Lower leg skin (tissue), 4 donors: ENCODE results near the gene MYD88. TPM values are rescaled to one million over a fixed set of nuclear protein-coding genes. Genes with fewer than 3 reads are reported as not detected.

Source experiments
- DNase-seq, 2 donors: peaks; one replicate each; pipeline ENCODE4 v3.0.0-alpha.2; 2019; ENCODE audit warnings: low spot score in 2 of 2
- H3K4me3 ChIP-seq: fragments of 200-600 bp; sonication (generic); 2 replicates; pipeline ENCODE4 v1.5.1; 2017; ENCODE audit warnings: mild to moderate bottlenecking, low read depth; ENCODE audit not compliant: poor library complexity, severe bottlenecking
- CTCF ChIP-seq, 3 donors: fragments of 450-650 bp; IDR thresholded peaks; one replicate each; pipeline ENCODE4 v1.5.1; 2016; ENCODE audit warnings: antibody characterized with exemption in 3 of 3, mild to moderate bottlenecking in 3 of 3, moderate library complexity in 2 of 3
- POLR2A ChIP-seq, 2 donors: fragments of 450-650 bp; IDR thresholded peaks; one replicate each; pipeline ENCODE4 v1.6.1; 2016 to 2017; ENCODE audit warnings: antibody characterized with exemption in 2 of 2, mild to moderate bottlenecking in 1 of 2, moderate library complexity in 1 of 2
- WGBS, 2 donors: methylation state at CpG; one replicate each; pipeline ENCODE4 v1.1.5; 2018; 5-methylcytosine and 5-hydroxymethylcytosine counted together
- intact Hi-C: fragments of 100-400 bp; cut with DNase I; formaldehyde crosslinking; loops from one replicate; pipeline ENCODE4 v1.15.0; 2023; ENCODE audit warnings: low total_unique reads
- total RNA-seq, 4 donors: library from RNA; depleted of rRNA; stranded (reverse); fragments of >200 nt; gene quantifications; one replicate each; pipeline ENCODE4 v1.1.0, GENCODE V29; 2016

The MYD88 gene
- total RNA-seq, 4 donors from 2014 or later: 22.9 to 32.2 (median 23.6) TPM

GRCh38 chr3:38121832-38122461, 16.5 kb upstream of the MYD88 start:
- TF ChIP-seq POLR2A (IDR thresholded peaks at IDR 0.05) (no peak), CTCF (IDR thresholded peaks at IDR 0.05) (no peak)
- no peak overlapping the region for H3K4me3 ChIP-seq
- WGBS, 2 donors: 92% methylated on average over 13 of the region's 13 CpGs
- peak in 1 of 2 donors; percentile 84 for DNase-seq
- intact Hi-C loops: loop anchor here (5.0 kb wide), 1 partner anchor 345 kb away; no protein-coding TSS in a partner anchor

DNA sequence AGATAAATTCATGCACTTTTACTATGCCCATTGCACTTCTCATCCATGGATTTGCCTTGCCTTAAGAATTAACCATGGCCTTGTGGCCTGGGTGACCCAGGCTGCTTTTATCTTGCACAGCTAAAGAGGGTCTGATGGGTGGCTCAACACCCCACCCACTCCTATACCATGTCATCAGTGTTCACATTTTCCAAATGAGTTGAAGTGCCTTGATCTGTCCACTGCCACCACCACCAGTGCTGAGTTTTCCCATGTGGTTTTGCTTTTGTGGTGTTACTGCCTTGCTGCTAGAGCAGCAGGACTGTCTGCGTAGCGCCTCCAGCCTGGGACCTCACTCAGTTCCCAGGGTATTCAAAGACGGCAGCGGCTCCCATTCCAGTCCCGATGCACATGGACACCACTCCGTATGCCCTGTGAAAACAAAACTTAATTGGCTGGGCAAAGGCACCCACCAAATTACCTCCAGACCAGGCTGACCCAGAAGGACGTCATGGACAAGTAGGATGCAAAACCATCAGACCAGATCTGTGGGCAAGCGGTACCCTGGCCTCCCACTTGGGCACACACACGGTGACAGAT, 15.7 kb upstream of the MYD88 start:
- intact Hi-C loops: loop anchor here (5.0 kb wide), 1 partner anchor 344 kb away; no protein-coding TSS in a partner anchor
- 92 to 99% methylated on average over 8 to 9 of the region's 9 CpGs for WGBS, 2 donors
- H3K4me3 ChIP-seq: no peak overlapping the region

DNA sequence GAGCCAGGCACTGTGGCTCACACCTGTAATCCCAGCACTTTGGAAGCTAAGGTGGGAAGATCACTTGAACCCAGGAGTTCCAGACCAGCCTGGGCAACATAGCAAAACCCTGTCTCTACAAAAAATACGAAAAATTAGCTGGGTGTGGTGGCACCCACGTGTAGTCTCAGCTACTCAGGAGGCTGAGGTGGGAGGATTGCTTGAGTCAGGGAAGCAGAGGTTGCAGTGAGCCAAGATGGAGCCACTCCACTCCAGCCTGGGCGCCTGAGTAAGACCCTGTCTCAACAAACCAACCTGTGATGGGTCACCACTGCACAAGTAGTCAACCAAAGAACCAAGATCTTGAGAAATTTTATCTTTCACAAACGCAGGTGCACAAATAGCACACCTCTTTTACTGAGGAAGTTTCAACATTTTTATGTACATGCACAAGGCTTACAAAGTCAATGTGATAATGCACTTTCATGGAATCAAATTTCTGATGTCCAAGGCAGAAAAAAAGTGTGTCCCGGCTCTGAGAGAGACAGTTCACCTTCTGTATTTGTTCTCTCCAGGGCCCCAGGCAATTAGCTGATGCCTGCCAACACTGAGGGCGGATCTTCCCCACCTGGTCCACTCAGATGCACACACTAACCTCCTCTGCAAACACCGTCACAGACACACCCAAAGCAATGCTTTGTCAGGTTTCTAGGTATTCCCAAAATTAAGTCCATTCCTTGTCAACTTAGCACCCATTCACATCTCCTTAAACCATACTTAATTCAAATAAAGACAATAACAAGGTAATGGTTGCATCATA, 13.9 kb upstream of the MYD88 start:
- intact Hi-C loops: loop anchor here (5.0 kb wide), 1 partner anchor 343 kb away; no protein-coding TSS in a partner anchor
- H3K4me3 ChIP-seq: no peak overlapping the region
- WGBS, 2 donors: 62 to 67% methylated on average over 7 of the region's 7 CpGs
- peak in 1 of 2 donors; percentile 74 for DNase-seq
- TF ChIP-seq POLR2A (IDR thresholded peaks at IDR 0.05): no peak
- no peak for TF ChIP-seq CTCF (IDR thresholded peaks at IDR 0.05)

More for the DNA sequence above, 15.7 kb upstream of the MYD88 start:
- DNase-seq: peak in 1 of 2 donors; percentile 59
- TF ChIP-seq CTCF (IDR thresholded peaks at IDR 0.05) (no peak), POLR2A (IDR thresholded peaks at IDR 0.05) (no peak)

DNA sequence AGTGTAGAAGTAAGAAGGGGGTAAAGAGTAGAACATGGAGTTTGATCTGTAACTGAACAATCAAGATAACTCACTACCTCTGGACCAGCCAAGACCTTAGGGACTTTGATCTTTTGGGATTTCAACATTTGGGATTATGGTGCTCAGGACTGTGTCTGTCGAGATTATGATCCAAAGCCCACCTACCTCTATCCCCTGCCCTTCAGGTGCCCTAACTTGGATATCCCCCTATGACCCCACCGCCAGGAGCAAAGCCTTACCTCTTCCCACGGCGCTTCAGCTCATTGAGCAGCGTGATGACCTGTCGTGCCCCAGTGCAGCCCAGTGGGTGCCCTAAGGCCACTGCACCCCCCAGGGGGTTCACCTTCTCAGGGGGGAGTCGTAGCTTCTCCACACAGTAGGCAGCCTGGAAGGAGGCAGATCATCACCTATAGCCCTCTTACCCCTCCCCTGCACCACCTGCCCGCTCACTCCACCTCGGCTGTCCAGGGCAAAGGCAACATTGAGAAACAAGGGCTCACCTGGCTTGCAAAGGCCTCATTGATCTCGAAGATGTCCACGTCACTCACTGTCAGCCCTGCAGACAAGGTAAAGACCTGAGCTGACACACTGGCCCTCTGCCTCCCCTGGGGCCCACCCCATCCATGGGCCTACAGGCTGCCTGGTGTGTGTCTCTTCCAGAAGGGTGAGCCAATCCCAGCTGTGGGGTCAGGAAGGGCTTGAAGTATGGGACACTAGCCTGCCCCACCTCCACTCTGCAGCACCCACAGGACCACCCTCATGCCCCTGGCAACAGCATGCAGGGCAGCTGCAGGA, 12.9 kb upstream of the MYD88 start:
- intact Hi-C loops: no loop called here

More for the DNA sequence above, 12.9 kb upstream of the MYD88 start:
- DNase-seq: peak in 1 of 2 donors; percentile 61
- no peak overlapping the region for H3K4me3 ChIP-seq
- WGBS, 2 donors: 88 to 95% methylated on average over 10 to 11 of the region's 11 CpGs
- TF ChIP-seq POLR2A (IDR thresholded peaks at IDR 0.05): no peak
- TF ChIP-seq CTCF (IDR thresholded peaks at IDR 0.05): no peak
